AG09319 (cell line): ENCODE measurements around the gene TULP1.

Source experiments
- DNase-seq: peaks from one replicate; pipeline ENCODE4 v3.0.0-alpha.2; 2010; ENCODE audit warnings: low read depth; ENCODE audit errors: extremely low read depth
- CTCF ChIP-seq: IDR thresholded peaks from 2 replicates; pipeline ENCODE4 v1.5.1; 2011; ENCODE audit warnings: low read depth, mild to moderate bottlenecking, inconsistent platforms, low read length, moderate library complexity

TULP1 gene

GRCh38 chr6:35480176-35480575 is 32.5 kb downstream of the TULP1 start:
- TF ChIP-seq CTCF, result no peak
- no peak for DNase-seq

DNA sequence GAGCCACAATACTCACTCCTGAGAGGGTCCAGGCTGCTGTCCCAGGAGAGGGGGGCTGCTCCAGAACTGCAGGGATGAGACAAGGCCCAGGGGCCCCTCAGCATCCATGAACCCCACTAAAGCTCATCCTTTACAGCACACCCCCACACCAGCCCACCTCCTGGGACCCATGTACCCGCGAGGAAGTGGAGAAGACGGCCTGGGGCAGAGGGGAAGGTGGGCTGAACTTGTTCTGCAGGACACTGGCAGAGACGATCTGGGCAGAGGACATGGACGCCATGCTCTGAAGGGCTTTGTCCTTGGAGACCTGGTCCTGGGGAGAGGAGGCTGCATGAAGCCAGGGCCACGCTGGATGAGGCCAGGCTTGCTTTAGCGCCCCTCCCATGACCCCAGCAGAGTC is 34.4 kb downstream of the TULP1 start:
- TF ChIP-seq CTCF, result no peak
- no peak for DNase-seq

DNA sequence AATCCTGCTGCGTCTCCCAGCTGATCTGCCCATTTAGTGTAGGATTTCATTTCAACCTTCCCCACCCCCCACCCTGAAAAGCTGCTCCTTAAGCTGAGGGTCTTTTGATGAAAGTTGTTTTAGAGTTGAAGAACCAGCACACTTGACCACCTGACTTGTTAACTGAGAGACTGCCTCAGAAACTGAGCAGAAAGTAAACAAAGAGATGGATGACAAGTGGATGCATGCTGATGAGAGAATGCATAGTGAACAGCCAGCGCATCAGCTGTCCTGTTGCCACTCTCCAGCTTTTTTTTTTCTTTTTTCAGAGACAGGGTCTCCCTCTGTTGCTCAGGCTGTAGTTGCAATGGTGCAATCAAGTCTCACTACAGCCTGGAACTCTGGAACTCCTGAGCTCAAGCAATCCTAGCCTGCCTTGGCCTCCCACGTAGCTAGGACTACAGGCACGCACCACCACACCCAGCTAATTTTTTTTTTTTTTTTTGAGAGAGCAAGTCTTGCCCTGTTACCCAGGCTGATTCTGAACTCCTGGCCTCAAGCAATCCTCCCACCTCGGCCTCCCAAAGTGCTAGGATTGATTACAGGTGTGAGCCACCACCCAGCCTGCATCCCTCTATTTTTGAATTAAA is 35.0 kb downstream of the TULP1 start:
- TF ChIP-seq CTCF, result no peak
- DNase-seq, result no peak

DNA sequence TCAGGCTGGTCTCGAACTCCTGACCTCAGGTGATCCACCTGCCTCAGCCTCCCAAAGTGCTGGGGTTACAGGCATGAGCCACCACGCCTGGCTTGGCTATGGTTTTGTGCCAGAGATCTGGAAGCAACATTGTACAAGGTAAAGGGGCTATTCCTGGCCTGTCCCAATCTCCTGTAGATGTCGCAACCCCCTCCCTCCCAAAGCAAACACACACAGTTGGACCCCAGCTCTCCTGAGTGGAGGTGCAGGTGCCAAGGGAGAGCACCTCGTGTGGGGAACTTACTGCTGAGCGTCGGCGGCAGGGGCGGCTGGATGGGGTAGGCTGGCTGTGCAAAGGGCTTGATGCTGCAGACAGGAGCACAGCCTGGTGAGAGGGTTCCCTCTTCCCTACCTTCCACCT is 35.7 kb downstream of the TULP1 start:
- TF ChIP-seq CTCF, result no peak

GRCh38 chr6:35476004-35476403 is 36.7 kb downstream of the TULP1 start:
- no peak for TF ChIP-seq CTCF
- no peak for DNase-seq

More for the DNA sequence above, 35.7 kb downstream of the TULP1 start:
- no peak for DNase-seq

DNA sequence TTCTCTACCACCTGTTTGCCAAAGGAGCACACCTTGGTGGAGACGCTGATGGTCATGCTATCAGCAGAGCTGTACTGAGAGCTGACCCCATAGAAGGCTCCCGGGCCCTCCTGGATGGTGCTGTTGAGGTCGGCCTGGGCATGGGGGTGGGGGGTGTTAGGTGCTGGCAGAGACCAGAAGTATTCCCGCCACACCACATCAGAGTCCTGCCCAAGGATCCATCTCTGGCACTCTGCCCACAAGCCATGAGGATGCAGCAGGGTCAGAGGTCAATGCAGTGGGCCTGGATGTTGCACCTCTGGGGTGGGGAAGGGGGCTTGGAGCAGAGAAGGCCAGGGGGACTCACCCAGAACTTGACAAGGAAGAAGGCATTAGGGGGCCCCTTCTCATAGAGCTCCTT is 37.1 kb downstream of the TULP1 start:
- DNase-seq, result no peak
- TF ChIP-seq CTCF, result no peak

- no peak for DNase-seq
- no peak for TF ChIP-seq CTCF
These were observed 37.6 kb downstream of the TULP1 start for GRCh38 chr6:35474942-35475570.
